HG02852 (cell line): ENCODE measurements around the gene SETD1B.
A peak's percentile ranks its signal among the peaks of the same experiment; 100 is the strongest.

Experiments
- ATAC-seq: cut with Tn5 transposase; IDR thresholded peaks from one replicate; pipeline ENCODE4 v1.9.1; 2021; ENCODE audit warnings: mild to moderate bottlenecking, moderate library complexity; ENCODE audit not compliant: unreplicated experiment

The SETD1B gene

DNA sequence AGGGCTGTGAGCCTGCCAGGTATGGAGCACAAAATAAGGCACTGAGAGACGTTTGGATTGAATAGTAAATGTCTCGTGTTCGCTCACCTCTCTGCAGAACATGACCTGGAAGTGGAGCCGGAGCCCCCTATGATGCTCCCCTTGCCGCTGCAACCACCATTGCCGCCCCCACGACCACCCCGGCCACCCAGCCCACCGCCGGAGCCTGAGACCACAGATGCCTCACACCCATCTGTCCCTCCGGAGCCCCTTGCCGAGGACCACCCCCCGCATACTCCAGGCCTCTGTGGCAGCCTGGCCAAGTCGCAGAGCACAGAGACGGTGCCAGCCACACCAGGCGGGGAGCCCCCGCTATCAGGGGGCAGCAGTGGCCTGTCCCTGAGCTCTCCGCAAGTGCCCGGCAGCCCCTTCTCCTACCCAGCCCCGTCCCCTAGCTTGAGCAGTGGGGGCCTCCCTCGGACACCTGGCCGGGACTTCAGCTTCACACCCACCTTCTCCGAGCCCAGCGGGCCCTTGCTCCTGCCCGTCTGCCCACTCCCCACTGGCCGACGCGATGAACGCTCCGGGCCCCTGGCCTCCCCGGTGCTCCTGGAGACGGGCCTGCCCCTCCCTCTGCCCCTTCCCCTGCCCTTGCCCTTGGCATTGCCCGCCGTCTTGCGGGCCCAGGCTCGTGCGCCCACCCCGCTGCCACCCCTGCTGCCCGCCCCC is 18.7 kb downstream of the SETD1B start:
- no peak for ATAC-seq

DNA sequence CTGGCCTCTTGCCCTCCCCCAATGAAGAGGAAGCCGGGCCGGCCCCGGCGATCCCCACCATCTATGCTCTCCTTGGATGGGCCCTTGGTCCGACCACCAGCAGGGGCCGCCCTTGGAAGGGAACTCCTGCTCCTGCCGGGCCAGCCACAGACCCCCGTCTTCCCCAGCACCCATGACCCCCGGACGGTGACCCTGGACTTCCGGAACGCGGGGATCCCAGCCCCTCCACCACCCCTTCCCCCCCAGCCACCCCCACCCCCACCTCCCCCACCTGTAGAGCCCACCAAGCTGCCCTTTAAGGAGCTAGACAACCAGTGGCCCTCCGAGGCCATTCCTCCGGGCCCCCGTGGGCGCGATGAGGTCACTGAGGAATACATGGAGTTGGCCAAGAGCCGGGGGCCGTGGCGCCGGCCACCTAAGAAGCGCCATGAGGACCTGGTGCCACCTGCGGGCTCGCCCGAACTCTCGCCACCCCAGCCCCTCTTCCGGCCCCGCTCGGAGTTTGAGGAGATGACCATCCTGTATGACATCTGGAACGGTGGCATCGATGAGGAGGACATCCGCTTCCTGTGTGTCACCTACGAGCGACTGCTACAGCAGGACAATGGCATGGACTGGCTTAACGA is 19.4 kb downstream of the SETD1B start:
- ATAC-seq, result no peak

GRCh38 chr12:121823727-121824115 is 19.9 kb downstream of the SETD1B start:
- no peak for ATAC-seq

GRCh38 chr12:121825041-121825523 is 21.3 kb downstream of the SETD1B start:
- ATAC-seq, result no peak

- no peak for ATAC-seq
These were observed 22.7 kb downstream of the SETD1B start for GRCh38 chr12:121826318-121827150.

DNA sequence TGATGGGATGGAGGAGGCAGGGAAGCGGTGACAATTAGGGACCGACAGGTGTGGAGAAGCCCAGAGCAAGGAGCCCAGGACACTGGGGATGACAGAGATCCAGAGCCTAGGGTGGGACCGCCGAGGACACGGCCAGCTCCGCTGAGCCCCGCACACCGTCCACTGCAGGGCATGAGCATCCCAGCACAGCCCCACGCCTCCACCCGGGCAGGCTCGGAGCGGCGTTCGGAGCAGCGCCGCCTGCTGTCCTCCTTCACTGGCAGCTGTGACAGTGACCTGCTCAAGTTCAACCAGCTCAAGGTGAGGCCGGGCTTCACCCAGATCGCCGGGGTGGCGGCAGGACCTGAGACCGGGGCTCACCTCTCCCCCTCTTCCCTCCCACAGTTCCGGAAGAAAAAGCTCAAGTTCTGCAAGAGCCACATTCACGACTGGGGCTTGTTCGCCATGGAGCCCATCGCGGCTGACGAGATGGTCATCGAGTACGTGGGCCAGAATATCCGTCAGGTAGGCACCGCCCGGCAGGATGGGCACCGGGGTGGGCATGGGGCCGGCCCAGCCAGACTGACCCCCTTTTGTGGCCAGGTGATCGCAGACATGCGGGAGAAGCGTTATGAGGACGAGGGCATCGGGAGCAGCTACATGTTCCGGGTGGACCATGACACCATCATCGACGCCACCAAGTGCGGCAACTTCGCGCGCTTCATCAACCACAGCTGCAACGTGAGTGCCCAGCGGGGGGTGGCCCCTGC is 23.7 kb downstream of the SETD1B start:
- ATAC-seq, result no peak

GRCh38 chr12:121828306-121828705 is 24.5 kb downstream of the SETD1B start:
- no peak for ATAC-seq

- no peak for ATAC-seq
These were observed 25.0 kb downstream of the SETD1B start for GRCh38 chr12:121828826-121829225.

- no peak for ATAC-seq
These were observed 25.6 kb downstream of the SETD1B start for GRCh38 chr12:121829250-121829918.

DNA sequence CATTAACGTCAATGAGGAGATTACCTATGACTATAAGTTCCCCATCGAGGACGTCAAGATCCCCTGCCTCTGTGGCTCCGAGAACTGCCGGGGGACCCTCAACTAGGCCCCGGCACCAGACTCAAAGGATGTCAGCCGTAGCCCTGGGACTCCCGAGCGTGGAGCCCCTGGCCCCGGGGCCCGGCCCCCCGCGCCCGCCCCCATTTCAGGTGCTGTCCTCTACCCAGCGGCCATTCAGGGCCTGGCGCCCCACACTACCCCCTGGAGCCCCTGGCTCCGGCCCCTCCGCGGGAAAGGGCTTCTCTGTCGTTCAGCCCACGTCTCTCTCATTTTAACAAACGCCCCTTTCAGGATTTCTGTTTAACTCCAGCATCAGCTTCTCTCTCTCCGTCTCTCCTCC is 26.3 kb downstream of the SETD1B start:
- ATAC-seq, result no peak

GRCh38 chr12:121830588-121831265 is 26.9 kb downstream of the SETD1B start:
- no peak for ATAC-seq

DNA sequence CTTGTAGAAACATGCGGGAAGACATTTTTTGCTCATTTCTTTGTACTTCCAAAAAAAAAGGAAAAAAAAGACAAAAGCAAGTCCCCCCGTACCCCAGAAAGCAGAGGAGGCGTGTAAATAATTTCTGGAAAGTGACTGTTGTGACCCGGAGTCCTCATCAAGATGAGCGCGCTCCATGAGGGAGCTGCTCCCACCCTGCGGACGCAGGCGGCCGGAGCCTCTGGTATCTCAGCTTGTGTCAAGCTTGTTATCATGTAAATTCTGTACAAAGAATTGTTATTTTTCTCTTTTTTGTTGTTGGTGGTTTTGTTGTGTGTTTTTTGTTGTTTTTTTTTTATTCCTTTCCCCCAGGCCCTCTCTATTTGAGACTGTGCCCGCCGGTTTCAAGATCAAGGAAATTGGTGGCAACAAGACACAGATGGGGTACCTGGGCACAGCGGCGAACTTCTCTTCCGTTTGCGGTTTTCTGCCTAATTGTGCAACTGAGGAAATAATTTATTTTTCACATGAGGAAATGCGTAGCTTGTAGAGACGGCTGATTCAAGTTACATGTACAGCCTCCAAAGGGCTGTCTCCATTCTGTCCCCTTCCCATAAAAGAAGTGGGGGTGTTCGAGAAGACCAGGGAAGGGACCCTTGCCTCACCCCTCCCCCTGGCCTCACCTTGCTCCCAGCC is 27.9 kb downstream of the SETD1B start:
- ATAC-seq, result no peak

DNA sequence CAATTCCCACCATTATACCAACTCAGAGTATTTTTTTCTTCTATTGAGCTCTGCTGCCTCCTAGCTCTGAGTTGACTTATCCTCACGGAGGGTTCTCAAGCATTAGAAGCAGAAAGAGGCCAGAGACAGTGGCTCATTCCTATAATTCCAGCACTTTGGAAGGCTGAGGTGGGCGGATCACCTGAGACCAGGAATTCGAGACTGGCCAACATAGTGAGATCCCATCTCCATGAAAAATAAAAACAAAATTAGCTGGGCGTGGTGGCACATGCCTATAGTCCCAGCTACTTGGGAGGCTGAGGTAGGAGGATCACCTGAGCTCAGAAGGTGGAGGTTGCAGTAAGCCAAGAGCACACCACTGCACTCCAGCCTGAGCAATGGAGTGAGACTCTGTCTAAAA is 33.9 kb downstream of the SETD1B start:
- ATAC-seq, result no peak

DNA sequence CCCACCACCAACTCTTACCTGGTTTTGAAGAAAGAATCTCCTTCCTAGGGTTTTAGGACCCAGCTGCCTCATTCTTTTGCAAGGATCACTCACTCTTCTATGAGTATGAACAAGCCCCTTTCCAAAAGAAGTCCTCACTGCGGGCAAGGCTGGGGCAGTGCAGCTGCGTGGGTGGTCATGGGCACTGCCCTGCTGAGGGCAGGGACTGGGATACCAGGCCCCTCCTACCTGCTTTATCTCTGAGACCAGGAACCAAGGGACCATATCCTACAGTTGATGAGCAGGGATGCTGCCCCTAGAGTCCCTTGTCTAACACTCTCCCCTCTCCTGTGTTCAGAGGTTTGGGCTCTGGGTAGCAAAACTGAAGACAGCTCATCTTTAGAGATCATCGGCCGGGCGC is 34.3 kb downstream of the SETD1B start:
- ATAC-seq, result no peak

GRCh38 chr12:121839106-121839992 is 35.5 kb downstream of the SETD1B start:
- peak; percentile 93 for ATAC-seq

GRCh38 chr12:121839993-121840761 is 36.4 kb downstream of the SETD1B start:
- no peak for ATAC-seq

DNA sequence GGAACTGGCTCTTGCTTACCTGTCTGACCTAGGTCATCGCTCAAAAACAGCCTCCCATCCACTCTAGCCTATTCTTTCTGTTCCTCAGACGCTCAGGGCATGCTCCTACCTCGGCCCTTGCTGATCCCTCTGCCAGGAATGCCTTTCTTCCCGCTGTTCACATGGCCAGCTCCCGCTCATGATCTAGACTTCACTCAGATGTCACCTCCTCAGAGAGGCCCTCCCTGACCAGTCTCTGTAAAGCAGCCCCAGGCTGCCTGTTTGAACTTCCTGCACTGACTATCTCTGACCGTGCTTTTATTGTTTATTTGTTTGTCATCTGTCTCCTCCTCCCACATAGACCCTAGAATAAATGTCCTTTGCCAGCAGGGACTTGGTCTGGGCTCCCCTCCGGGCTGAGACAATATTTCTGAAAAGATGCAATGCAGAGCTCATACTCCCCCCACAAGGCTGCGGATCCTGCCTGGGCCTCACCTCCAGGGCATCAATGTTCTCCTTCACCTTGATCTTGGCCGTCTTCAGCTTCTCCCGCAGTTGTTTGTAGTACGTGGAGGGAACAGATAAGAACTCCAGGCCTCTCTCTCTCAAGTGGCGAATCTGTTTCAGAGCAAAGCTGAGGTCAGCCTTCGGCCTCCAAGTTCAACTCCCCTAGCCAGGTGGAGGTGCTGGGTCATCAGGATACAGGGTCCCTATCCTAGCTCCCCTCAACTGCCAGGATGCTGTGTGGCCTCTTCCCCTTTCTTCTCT is 39.6 kb downstream of the SETD1B start:
- ATAC-seq, result no peak
